HAP-1 (cell line): ENCODE measurements around the gene COL4A1.

Experiments
- DNase-seq, 2 experiments: peaks; one replicate each; pipeline ENCODE4 v3.0.0-alpha.2; 2016 to 2020; ENCODE audit warnings: low spot score in 2 of 2
- H3K27me3 ChIP-seq: fragments of 250-450 bp; sonication (Bioruptor Pico); 2 replicates; pipeline ENCODE4 v1.5.1; 2020; ENCODE audit warnings: low read depth, mild to moderate bottlenecking, moderate library complexity
- H3K36me3 ChIP-seq: fragments of 250-450 bp; sonication (Bioruptor Pico); replicated peaks from 2 replicates; pipeline ENCODE4 v1.5.1; 2020; ENCODE audit warnings: mild to moderate bottlenecking
- H3K4me1 ChIP-seq: fragments of 250-450 bp; sonication (Bioruptor Pico); 2 replicates; pipeline ENCODE4 v1.5.1; 2020; ENCODE audit warnings: mild to moderate bottlenecking
- H3K4me3 ChIP-seq: fragments of 250-450 bp; sonication (Bioruptor Pico); 2 replicates; pipeline ENCODE4 v1.5.1; 2020; ENCODE audit warnings: mild to moderate bottlenecking, moderate library complexity
- H3K9me3 ChIP-seq: fragments of 250-450 bp; sonication (Bioruptor Pico); 2 replicates; pipeline ENCODE4 v1.5.1; 2020; ENCODE audit warnings: mild to moderate bottlenecking, moderate library complexity
- in situ Hi-C: fragments of 300-500 bp; cut with MboI; formaldehyde crosslinking; loops from 3 replicates; pipeline ENCODE4 v1.14.3; 2020; ENCODE audit warnings: low sequenced_read_pairs, inconsistent platforms, mixed read lengths

COL4A1 gene

DNA sequence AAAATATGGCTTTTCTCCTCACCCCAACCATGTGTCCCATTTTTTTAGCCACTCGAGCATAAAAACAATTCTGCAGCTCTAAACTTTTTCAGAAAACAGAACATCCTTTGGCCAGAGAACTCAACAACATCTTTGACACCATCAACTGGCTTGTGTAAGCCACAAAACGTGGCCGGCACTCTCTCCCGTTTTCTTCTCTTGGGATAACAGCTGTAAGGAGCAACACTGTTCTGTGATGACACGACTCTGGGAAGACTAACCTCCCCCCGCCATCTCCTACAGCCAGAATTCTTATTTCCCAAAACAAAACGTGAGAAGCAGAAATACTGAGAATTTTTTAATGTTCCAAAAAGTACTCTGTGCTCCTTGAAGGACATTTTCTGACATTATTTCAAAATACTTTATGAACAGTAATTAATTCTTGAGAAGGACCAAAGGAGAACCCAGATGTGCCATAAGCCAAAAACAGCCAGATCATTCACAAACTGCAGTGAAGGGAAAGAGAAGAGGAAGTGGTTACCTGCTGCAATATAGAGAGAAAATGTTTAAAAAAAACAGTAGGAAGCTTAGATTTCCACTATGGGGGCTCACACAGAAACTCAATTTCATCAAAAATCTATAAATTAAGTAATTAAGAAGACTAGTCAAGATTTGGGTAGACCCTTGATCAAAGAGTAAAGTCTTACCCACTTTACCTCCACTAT lies 25.8 kb downstream of the COL4A1 start:
- no peaks in the 10 kb centered on the region for H3K4me1 ChIP-seq
- H3K36me3 ChIP-seq = no peaks in the 10 kb centered on the region
- in situ Hi-C loops = no loop called here
- no peak for DNase-seq
- H3K27me3 ChIP-seq = peaks cover 4% of the 10 kb centered on the region; the same call in 1 of the 2 replicates
- H3K4me3 ChIP-seq = no peak overlapping the region
- H3K9me3 ChIP-seq = no peaks in the 10 kb centered on the region

DNA sequence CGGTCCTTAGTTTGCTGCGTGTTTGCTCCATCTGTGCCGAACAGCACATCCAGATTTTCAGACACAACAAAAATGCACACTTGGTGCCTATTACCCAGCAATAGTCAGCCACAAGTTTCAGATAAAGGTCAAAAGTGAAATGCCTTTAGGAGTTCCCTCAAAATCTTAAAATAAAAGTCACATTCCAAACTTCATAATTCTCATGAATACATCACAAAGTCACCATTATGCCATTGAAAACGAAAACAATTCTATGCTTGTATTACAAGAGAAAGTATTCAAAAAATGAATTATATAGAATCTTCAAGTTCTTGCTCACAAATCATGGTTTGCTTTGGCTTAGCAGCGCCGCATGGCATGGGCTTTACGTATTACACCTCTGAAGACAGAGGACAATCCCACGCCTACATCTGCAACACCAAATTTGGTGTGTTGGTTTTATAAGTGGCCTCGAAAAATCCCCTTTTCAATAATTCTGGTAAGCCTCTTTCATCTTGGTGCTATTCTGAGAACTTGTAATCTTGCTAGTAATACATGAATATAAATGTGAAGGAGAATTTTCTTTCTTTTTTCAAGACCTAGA lies 26.6 kb downstream of the COL4A1 start:
- peaks cover 4% of the 10 kb centered on the region; the same call in 1 of the 2 replicates for H3K27me3 ChIP-seq
- H3K9me3 ChIP-seq = no peaks in the 10 kb centered on the region
- DNase-seq = no peak
- H3K36me3 ChIP-seq = no peaks in the 10 kb centered on the region
- in situ Hi-C loops = no loop called here
- H3K4me3 ChIP-seq = no peak overlapping the region
- no peaks in the 10 kb centered on the region for H3K4me1 ChIP-seq

DNA sequence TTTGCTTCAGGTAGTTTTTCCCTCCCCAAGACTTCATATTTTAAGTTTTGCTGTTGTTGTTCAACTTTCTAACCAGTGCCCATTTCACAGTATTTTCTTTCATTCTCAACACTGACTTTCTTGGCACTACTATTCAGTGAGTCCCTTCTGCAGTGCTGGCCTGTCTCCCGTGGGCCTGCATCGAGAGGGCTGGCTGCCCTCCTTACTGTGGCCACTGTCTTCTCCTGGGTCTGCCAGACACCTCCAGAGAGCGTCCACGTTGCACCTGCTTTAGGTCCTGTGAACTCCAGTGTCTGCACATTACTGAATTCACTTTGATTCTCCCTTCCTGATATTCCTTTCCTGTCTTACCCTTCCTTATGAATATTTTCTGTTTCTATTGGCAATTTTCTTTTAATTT lies 27.3 kb downstream of the COL4A1 start:
- Histone ChIP-seq H3K4me1 (no peaks in the 10 kb centered on the region), H3K4me3 (no peak overlapping the region), H3K36me3 (no peaks in the 10 kb centered on the region), H3K9me3 (no peaks in the 10 kb centered on the region), H3K27me3 (peaks cover 4% of the 10 kb centered on the region; the same call in 1 of the 2 replicates)
- in situ Hi-C loops = no loop called here
- DNase-seq = no peak

DNA sequence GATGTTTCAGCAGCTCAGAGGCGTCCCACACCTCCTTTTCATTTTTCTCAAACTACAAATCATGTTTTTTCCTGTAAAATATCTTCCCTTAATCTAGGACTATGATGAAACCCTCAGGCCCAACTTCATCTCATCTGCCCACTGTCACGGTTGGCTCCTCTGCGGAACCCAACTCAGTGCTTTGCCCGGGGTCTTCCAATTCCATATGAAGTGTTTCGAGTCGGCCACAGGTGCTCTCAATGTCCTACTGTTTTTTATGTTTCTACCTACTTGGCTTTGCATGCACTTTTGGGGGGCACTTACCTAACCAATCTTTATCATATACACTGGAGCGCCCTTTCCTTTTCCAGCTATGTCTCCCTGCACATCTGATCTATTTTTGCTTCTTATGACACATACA lies 28.1 kb downstream of the COL4A1 start:
- no peaks in the 10 kb centered on the region for H3K4me1 ChIP-seq
- no peak overlapping the region for H3K4me3 ChIP-seq
- H3K36me3 ChIP-seq = no peaks in the 10 kb centered on the region
- in situ Hi-C loops = no loop called here
- peaks cover 4% of the 10 kb centered on the region; the same call in 1 of the 2 replicates for H3K27me3 ChIP-seq
- H3K9me3 ChIP-seq = no peaks in the 10 kb centered on the region
- no peak for DNase-seq

DNA sequence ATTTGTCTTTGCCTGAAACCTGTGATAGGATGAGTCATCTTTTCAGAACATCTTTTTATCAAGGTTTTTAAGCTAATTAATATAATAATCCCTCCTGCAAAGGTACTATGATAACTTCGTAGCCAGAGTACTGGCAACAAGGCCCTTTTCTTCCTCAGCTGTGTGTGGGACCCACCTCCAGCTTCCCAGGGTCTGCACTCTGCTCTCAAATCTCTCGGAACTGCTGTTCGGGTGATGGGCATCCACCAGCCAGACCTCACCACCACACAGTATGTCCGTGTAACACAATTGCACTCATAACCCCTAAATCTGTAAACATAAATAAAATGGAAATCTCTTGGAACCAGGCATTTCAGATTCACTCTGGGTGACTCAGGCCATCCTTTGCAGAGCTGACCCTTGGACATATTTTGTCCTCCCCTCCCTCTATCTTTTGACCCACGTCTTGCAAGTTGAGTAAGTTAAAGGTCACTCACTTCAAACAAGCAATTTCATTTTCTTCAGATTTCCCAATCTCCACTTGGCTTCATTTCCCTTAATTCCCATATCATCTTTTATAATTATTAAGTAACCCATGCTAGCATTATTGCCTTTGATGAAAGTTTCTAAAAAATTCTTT lies 29.5 kb downstream of the COL4A1 start:
- in situ Hi-C loops = no loop called here
- H3K4me1 ChIP-seq = no peaks in the 10 kb centered on the region
- H3K27me3 ChIP-seq = peaks cover 4% of the 10 kb centered on the region; the same call in 1 of the 2 replicates
- H3K9me3 ChIP-seq = no peaks in the 10 kb centered on the region
- no peaks in the 10 kb centered on the region for H3K36me3 ChIP-seq
- no peak for DNase-seq
- no peak overlapping the region for H3K4me3 ChIP-seq

DNA sequence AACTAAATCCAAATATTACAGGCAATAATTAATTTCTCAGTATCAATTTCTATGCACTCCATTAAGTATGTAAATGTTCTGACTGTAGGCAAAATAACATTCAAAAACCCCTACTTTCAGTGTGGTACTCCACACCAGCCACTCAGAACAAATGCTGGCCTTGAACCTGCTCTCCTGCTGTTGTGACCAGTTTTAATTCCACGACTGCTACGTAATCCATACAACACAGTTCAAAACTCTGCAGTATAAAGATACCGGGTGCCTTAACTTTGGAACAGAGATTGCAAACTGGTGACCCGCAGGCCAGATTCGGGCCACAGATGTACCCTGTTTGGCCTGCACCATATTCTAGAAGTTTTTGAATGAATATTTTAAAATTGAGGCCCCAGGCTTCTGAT lies 30.4 kb downstream of the COL4A1 start:
- no peaks in the 10 kb centered on the region for H3K9me3 ChIP-seq
- in situ Hi-C loops = no loop called here
- H3K27me3 ChIP-seq = peaks cover 4% of the 10 kb centered on the region; the same call in 1 of the 2 replicates
- H3K4me3 ChIP-seq = no peak overlapping the region
- H3K36me3 ChIP-seq = no peaks in the 10 kb centered on the region
- no peak for DNase-seq
- H3K4me1 ChIP-seq = no peaks in the 10 kb centered on the region

DNA sequence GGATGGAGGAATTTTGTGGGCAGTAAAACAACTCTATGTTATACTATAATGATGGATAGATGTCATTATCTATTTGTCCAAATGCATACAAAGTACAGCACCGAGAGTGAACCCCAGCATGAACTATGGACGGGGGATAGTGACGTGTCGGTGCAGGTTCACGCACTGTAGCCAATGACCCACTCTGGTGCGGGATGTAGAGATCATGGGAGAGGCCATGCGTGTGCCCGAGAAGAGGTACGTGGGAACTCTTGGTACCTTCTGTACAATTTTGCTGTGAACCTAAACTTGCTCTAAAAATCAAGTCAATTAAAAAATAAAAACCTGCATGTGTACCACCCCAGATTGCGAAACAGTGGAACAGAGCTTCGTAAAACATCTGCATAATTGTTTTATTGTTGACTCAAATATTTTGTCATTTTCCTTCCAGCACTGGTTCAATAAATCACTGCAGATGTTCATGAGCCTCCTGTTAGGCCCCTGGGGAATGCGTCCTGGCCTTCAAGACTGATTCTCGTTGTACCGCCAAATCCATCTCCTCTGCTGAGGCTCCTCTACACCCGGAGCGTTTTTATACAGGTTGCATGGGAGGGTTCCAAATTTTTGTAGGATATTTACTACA lies 30.9 kb downstream of the COL4A1 start:
- in situ Hi-C loops = no loop called here
- H3K27me3 ChIP-seq = peaks cover 4% of the 10 kb centered on the region; the same call in 1 of the 2 replicates

DNA sequence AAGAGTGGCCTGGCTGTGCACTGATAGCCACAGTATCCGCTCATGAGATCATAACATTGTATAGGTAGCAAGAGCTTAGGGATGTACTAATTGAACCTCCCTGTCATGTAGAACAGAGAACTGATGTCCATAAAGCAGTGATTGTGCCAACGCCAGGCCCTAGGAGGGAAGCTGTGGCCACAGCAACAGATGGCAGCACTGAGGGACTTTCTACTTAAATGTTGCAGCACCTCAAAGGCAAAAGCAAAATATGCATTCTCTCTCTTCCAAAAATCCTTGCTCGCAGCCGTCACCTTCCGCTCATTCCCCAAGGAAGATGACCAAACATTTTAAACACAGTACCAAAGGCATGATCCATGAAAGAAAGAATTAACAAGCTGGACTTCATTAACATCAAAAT lies 32.3 kb downstream of the COL4A1 start:
- H3K4me1 ChIP-seq = no peaks in the 10 kb centered on the region
- no peak for DNase-seq
- H3K27me3 ChIP-seq = no peaks in the 10 kb centered on the region
- H3K36me3 ChIP-seq = no peaks in the 10 kb centered on the region
- no peak overlapping the region for H3K4me3 ChIP-seq
- H3K9me3 ChIP-seq = no peaks in the 10 kb centered on the region
- in situ Hi-C loops = no loop called here

More for the DNA sequence above, 30.9 kb downstream of the COL4A1 start:
- Histone ChIP-seq H3K36me3 (no peaks in the 10 kb centered on the region), H3K4me1 (no peaks in the 10 kb centered on the region), H3K4me3 (no peak overlapping the region), H3K9me3 (no peaks in the 10 kb centered on the region)
- DNase-seq = no peak

DNA sequence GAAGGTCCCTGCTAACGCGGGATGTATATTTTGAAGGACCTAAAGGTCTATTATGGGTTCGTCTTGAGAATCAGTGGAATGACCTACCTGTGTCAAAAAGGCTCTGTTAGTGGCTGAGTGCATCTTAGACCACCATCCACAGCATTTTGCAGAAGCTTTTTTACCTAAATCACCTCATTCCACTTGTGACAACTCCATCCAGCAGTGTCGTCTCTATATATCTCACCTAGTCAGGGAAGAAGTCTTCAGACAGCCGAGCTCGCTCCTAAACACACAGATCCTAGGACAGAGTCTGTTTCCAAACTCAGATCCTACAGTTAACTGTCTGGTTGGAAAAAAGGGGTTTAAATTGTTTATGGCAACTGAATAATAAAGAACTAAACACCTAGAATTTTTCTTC lies 33.7 kb downstream of the COL4A1 start:
- no peak for DNase-seq
- H3K36me3 ChIP-seq = no peaks in the 10 kb centered on the region
- no peak overlapping the region for H3K4me3 ChIP-seq
- in situ Hi-C loops = no loop called here
- no peaks in the 10 kb centered on the region for H3K9me3 ChIP-seq
- no peaks in the 10 kb centered on the region for H3K27me3 ChIP-seq
- no peaks in the 10 kb centered on the region for H3K4me1 ChIP-seq

DNA sequence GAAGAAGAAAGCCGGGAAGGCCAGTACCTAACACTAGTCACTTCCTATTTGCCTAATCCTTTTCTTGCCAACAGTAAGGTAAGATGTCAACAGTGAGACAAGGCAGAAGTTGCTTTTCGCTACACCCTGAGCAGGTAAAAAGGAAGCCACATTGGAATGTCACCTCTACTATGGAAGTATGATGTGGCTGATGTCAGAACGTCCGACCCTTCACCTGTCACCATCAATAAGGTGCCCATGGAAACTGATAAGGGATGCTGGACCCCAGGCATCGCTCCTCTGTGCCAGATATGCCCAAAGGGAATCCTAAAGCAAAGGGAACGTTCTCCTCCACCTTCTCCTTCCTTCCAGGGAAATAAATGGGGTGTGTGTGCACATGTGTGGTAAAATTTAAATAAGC lies 34.3 kb downstream of the COL4A1 start:
- in situ Hi-C loops = no loop called here
- DNase-seq = no peak
- Histone ChIP-seq H3K4me1 (no peaks in the 10 kb centered on the region), H3K27me3 (no peaks in the 10 kb centered on the region), H3K9me3 (no peaks in the 10 kb centered on the region), H3K36me3 (no peaks in the 10 kb centered on the region), H3K4me3 (no peak overlapping the region)

DNA sequence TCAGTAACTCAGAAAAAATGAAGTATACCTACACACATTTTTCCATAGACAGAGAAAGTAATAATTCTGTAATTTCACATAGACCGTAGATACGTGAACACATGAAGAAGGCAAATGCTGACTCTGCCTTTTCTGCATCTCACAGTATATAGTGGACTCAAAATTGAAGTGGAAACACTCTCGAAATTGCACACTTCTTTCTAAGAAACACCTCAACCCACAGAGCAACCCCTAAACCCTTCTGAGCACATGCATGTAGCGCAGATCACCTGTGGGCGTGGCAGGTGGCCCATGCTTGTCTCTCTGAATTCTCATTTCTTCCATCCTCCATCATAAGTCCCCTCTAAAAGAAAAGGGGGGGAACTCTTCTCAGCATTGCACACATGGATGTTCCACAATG lies 34.7 kb downstream of the COL4A1 start:
- DNase-seq = no peak
- H3K4me3 ChIP-seq = no peak overlapping the region
- H3K36me3 ChIP-seq = no peaks in the 10 kb centered on the region
- in situ Hi-C loops = no loop called here
- H3K9me3 ChIP-seq = no peaks in the 10 kb centered on the region
- no peaks in the 10 kb centered on the region for H3K27me3 ChIP-seq
- H3K4me1 ChIP-seq = no peaks in the 10 kb centered on the region

DNA sequence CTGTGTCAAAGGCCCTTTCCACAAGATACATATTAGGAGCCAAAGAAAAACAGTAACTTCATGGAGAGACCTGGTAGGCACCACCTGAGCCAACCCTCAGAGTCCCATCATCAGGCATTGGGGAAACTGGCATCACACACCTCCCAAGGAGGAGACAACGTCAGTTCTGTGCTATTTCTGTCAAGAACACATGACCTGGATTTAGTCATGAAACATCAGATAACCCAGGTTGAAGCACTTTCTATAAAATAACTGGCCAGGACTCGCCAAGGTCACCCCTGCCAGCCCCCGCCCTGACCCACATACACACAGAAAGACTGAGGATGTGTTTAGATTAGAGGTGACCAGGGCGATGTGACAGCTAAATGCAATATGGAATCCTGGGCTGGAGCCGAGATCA lies 35.6 kb downstream of the COL4A1 start:
- no peaks in the 10 kb centered on the region for H3K9me3 ChIP-seq
- no peaks in the 10 kb centered on the region for H3K4me1 ChIP-seq
- no peak overlapping the region for H3K4me3 ChIP-seq
- no peaks in the 10 kb centered on the region for H3K36me3 ChIP-seq
- no peak for DNase-seq
- in situ Hi-C loops = no loop called here
- no peaks in the 10 kb centered on the region for H3K27me3 ChIP-seq

DNA sequence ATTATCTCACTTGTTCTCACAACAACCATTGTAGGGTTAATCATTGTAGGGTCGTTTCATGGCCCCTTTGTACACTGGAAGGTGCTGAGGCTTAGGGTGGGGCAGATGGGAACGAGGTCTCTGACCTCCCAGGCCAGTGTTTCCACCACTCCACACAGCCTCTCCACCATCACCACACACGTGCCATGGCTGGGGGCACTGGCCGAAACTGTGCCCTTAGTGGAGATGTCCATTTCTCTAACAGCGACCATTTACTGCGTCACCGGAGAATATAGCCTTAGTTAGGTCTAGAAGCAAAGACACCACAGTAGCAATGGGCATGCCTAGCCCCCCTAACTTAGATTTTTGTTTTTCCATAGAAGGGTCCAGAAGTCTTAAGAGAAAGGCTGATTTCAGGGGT lies 36.5 kb downstream of the COL4A1 start:
- Histone ChIP-seq H3K27me3 (no peaks in the 10 kb centered on the region), H3K9me3 (no peaks in the 10 kb centered on the region), H3K36me3 (no peaks in the 10 kb centered on the region), H3K4me1 (no peaks in the 10 kb centered on the region), H3K4me3 (no peak overlapping the region)
- DNase-seq = no peak
- in situ Hi-C loops = no loop called here
